ENCODE data around the gene SGCA. TPM values are rescaled to one million over a fixed set of nuclear protein-coding genes. Genes with fewer than 3 reads are reported as not detected.

Gene SGCA
- total RNA-seq, 1 experiment from 2014 or later: 0.24 TPM

- no peak for TF ChIP-seq CTCF (conservative IDR thresholded peaks at IDR 0.05)
- Histone ChIP-seq H3T11ph (ENCODE audit: low read length) (no peak overlapping the region), H3K27ac (ENCODE audit: insufficient read length, low read depth, low read length) (no peak overlapping the region), H3K56ac (ENCODE audit: insufficient read length, low read depth, low read length) (no peak overlapping the region), H3K79me2 (ENCODE audit: insufficient read depth, low read length) (no peaks in the 10 kb centered on the region), H4K5ac (ENCODE audit: insufficient read length, low read depth, low read length) (no peak overlapping the region), H4K8ac (replicated peaks; ENCODE audit: insufficient read length, low read depth, low read length) (no peak overlapping the region), H3K23ac (ENCODE audit: insufficient read length, low read depth, low read length) (no peak overlapping the region), H3K27me3 (ENCODE audit: insufficient read depth, low read length) (no peaks in the 10 kb centered on the region; the same call in 1 of the 2 replicates), H3K4me2 (ENCODE audit: insufficient read depth, insufficient read length, low read length) (no peak overlapping the region), H2BK5ac (ENCODE audit: insufficient read length, low read length) (no peak overlapping the region), H3K9ac (ENCODE audit: extremely low read depth, insufficient read length, low read length) (no peak overlapping the region), H2AFZ (ENCODE audit: low read length) (no peak overlapping the region), H2BK20ac (ENCODE audit: low read depth, low read length, poor library complexity, severe bottlenecking) (no peak overlapping the region), H4K20me1 (ENCODE audit: control insufficient read depth, insufficient read depth, insufficient read length) (no peaks in the 10 kb centered on the region), H3K4ac (ENCODE audit: low read depth, low read length) (no peak overlapping the region), H3K9me3 (ENCODE audit: control insufficient read depth, low read depth, low read length) (no peaks in the 10 kb centered on the region), H2BK15ac (ENCODE audit: low read depth, low read length) (no peak overlapping the region), H3K23me2 (ENCODE audit: insufficient read length, low read depth, low read length, poor library complexity, severe bottlenecking) (peaks cover 13% of the 10 kb centered on the region), H2BK12ac (ENCODE audit: insufficient read length, low read depth, low read length) (no peak overlapping the region), H4K91ac (ENCODE audit: insufficient read length, low read depth, low read length) (no peak overlapping the region), H2AK5ac (ENCODE audit: insufficient read length, low read length) (no peak overlapping the region), H3K14ac (ENCODE audit: insufficient read depth, low read length) (no peak overlapping the region), H3K79me1 (ENCODE audit: insufficient read depth, low read depth, low read length, poor library complexity, severe bottlenecking) (no peaks in the 10 kb centered on the region), H2BK120ac (ENCODE audit: low read depth, low read length, poor library complexity, severe bottlenecking) (no peak overlapping the region), H3K18ac (ENCODE audit: insufficient read length, low read depth, low read length) (no peak overlapping the region), H3K4me1 (ENCODE audit: insufficient read depth, low read length) (peaks cover 3% of the 10 kb centered on the region; the same call in 1 of the 2 replicates)
- Mint-ChIP-seq H3K4me3 (no peak overlapping the region), H3K27me3 (ENCODE audit: low read depth) (peaks cover 31% of the 10 kb centered on the region), H3K4me1 (peaks cover 21 to 56% of the 10 kb centered on the region in 2 experiments), H3K27ac (no peak overlapping the region), H3K36me3 (ENCODE audit: insufficient read depth in 1 of 3, low read depth in 3 of 3) (no peaks in the 10 kb centered on the region), H3K9me3 (no peaks in the 10 kb centered on the region; a peak in 1 of 5 replicates)
- DNase-seq: no peak
- no CpG with 5 or more reads among the region's 2 CpGs for WGBS (ENCODE audit: extremely low coverage, insufficient read length, low lambda C conversion rate)
These were observed 1.2 kb upstream of the SGCA start for GRCh38 chr17:50164697-50164988.

All from H9 (cell line).